H1 (cell line): ENCODE data around the gene PTX4. TPM values are rescaled to one million over a fixed set of nuclear protein-coding genes. Genes with fewer than 3 reads are reported as not detected.

Experiments used
- ATF2 ChIP-seq: IDR thresholded peaks from 2 replicates; pipeline ENCODE4 v1.6.1; 2012; ENCODE audit warnings: low read length, inconsistent platforms
- BACH1 ChIP-seq: IDR thresholded peaks from 2 replicates; pipeline ENCODE4 v1.6.1; 2012; ENCODE audit warnings: low read length, improper control_type of control experiment
- CHD7 ChIP-seq: fragments of 300-600 bp; sonication (generic); IDR thresholded peaks from 2 replicates; pipeline ENCODE4 v1.7.1; 2012; ENCODE audit warnings: low read length, moderate library complexity, mild to moderate bottlenecking, inconsistent platforms; ENCODE audit not compliant: insufficient replicate concordance
- CTBP2 ChIP-seq: IDR thresholded peaks from 2 replicates; pipeline ENCODE4 v1.7.0; 2011; ENCODE audit warnings: borderline replicate concordance, mild to moderate bottlenecking, moderate library complexity, mixed read lengths, low read length; ENCODE audit not compliant: insufficient read depth, insufficient read length
- EP300 ChIP-seq, 2 experiments: IDR thresholded peaks; 1 replicate in 1 of 2; 2 replicates in 1 of 2; pipeline ENCODE4 v1.6.1; 2011 to 2012; ENCODE audit warnings: low read depth in 2 of 2, low read length in 2 of 2, mild to moderate bottlenecking in 2 of 2, borderline replicate concordance in 1 of 2, inconsistent platforms in 1 of 2, moderate library complexity in 1 of 2
- KDM4A ChIP-seq: IDR thresholded peaks from one replicate; pipeline ENCODE4 v1.7.1; 2012; ENCODE audit warnings: low read depth, mild to moderate bottlenecking, moderate library complexity, low read length, inconsistent platforms; ENCODE audit not compliant: severe bottlenecking
- POU5F1 ChIP-seq: IDR thresholded peaks from 2 replicates; pipeline ENCODE4 v1.6.1; 2011; ENCODE audit warnings: low read depth, mild to moderate bottlenecking, low read length, moderate library complexity
- SRF ChIP-seq: IDR thresholded peaks from 2 replicates; pipeline ENCODE4 v1.6.1; 2011; ENCODE audit warnings: mild to moderate bottlenecking, low read depth, low read length, moderate library complexity
- SUZ12 ChIP-seq: fragments of 200-600 bp; sonication (generic); IDR thresholded peaks from 2 replicates; pipeline ENCODE4 v1.6.1; 2012; ENCODE audit warnings: mild to moderate bottlenecking, inconsistent platforms, low read length, moderate library complexity, mixed read lengths
- polyA plus RNA-seq, 7 experiments: library from polyadenylated mRNA; depleted of rRNA in 3 of 7; stranded (reverse) in 5 of 7; unstranded in 2 of 7; fragments of >200 nt in 5 of 7; fragments of 200-250 nt in 2 of 7; gene quantifications; 1 replicate in 5 of 7; 2 replicates in 1 of 7; 4 replicates in 1 of 7; pipeline versions ENCODE4 v1.2.1 to v1.2.3, GENCODE V29; 2011 to 2013; ENCODE audit warnings: missing spikeins in 2 of 7, mixed read lengths in 2 of 7
- total RNA-seq: library from RNA; stranded (reverse); fragmentation: NEBNext Ultra II Directional; extraction: Animal tissue kit (Norgen Biotek cat#: 25700); gene quantifications from 2 replicates; pipeline ENCODE4 v1.2.1, GENCODE V29; 2021

The PTX4 gene
- total and polyA plus RNA-seq, 2 of the 8 experiments (the other 6 are each of a cell fraction or from before 2014, with no cell fraction given) = not detected

GRCh38 chr16:1533443-1533951 lies 44.8 kb upstream of the PTX4 start, which contains the start of gene TMEM204 (continued):
- no peak for TF ChIP-seq CHD7
- TF ChIP-seq POU5F1 = no peak
- no peak for TF ChIP-seq SRF
- no peak for TF ChIP-seq CTBP2
- no peak for TF ChIP-seq SUZ12
- TF ChIP-seq BACH1 = no peak
- no peak for TF ChIP-seq EP300 (IDR thresholded peaks at IDR 0.05; ENCODE audit: borderline replicate concordance in 1 of 2, low read depth in 2 of 2, low read length in 2 of 2)
- no peak for TF ChIP-seq KDM4A
- TF ChIP-seq ATF2 = no peak
